Measurements from ENCODE around the gene CDC42SE1.
"Not testable (repeated sequence)": the region's sequence is repeated elsewhere in the genome, so short reads cannot be mapped to it uniquely, and the experiment has no call there.

CDC42SE1 gene, protein sequence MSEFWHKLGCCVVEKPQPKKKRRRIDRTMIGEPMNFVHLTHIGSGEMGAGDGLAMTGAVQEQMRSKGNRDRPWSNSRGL

DNA sequence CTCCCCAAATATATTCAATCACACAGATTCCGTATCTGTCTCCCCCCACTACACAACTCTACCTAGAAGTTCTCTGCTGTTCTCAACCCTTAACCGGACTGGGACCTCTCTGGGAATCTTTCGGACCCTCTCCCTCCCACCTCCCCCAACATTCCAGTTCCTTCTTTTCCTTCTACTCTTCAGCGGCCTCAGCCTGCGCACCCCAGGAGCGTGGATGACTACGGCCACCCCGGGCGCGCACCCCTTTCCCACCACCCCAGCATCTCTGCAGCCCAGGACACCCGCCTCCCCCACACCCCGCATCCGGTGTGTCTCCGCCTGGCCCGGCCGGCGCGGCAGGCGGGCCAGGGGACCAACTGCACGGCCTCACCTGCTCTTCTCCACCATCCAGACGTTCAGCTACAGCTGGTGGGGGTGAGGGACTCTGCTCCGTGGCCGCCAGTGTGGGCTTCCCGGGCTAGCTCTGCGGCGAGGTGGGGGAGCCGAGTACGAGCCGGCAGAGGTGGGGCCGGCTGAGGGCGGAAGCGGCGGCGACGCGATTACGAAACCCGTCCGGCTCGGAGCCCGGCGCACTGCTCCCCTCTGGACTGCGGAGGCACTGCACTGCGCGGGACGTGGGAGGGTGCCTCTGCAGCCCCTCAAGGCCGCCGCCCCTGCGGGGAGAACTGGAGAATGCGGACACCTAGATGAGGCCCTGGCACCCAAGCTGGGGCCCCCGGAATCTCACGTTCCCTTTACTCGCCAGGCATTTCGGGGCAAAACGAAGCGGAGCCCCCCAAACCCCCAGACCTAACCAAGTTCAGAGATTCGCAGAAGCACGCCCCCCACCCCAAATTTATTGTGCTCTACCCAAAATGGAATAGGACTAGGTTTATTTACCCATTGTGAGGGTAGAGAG, at the start of gene CDC42SE1:
TSS of gene CDC42SE1 (minus strand) at position 514 of the 898 bp plus-strand sequence. CDS start 3,892 bp downstream, outside the sequence.
- Mint-ChIP-seq H3K36me3 (peaks cover 23% of the 10 kb centered on the region), H3K9me3 (ENCODE audit: low read depth) (no peaks in the 10 kb centered on the region), H3K27me3 (no peaks in the 10 kb centered on the region), H3K4me1 (ENCODE audit: low read depth) (peaks cover 59% of the 10 kb centered on the region), H3K4me3 (peak within 1 kb of the TSS; percentile 98), H3K27ac (peak within 1 kb of the TSS; percentile 96)

DNA sequence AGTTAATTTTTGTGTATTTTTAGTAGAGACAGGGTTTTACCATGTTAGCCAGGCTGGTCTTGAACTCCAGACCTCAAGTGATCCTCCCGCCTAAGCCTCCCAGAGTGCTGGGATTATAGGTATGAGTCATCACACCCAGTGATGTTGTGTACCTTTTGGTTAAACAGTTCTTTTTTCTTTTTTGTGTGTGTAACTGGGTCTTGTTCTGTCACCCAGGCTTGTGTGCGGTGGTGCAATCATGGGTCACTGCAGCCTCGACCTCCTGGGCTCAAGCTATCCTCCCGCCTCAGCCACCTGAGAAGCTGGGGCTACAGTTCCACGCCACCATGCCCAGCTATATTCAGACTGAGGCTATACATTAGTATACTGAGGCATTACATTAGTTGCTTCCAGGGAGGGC, 48.9 kb upstream of the CDC42SE1 start:
- H3K9me3 Mint-ChIP-seq (ENCODE audit: low read depth) = no peaks in the 10 kb centered on the region
- H3K27me3 Mint-ChIP-seq = no peaks in the 10 kb centered on the region
- no peak overlapping the region for H3K27ac Mint-ChIP-seq
- peaks cover 4% of the 10 kb centered on the region for H3K36me3 Mint-ChIP-seq
- H3K4me1 Mint-ChIP-seq (ENCODE audit: low read depth) = no peaks in the 10 kb centered on the region
- no peak overlapping the region for H3K4me3 Mint-ChIP-seq

DNA sequence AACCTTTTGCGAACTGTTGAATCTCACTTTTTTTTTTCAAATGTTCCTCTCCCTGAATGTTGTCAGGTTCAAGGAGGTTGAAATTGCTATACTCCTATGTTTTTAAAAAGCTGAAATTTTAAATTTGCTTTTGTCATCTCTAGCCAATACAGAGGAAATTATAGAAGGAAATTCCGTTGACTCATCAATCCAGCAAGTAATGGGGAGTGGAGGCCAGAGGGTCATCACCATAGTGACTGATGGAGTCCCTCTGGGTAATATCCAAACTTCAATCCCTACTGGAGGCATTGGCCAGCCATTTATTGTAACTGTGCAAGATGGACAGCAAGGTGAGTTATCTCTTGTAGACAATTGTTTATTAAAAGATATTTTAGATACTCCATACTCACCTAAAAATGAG, 47.5 kb upstream of the CDC42SE1 start:
- Mint-ChIP-seq H3K4me3 (no peak overlapping the region), H3K27me3 (no peaks in the 10 kb centered on the region), H3K4me1 (ENCODE audit: low read depth) (no peaks in the 10 kb centered on the region), H3K9me3 (ENCODE audit: low read depth) (no peaks in the 10 kb centered on the region), H3K27ac (no peak overlapping the region), H3K36me3 (peaks cover 4% of the 10 kb centered on the region)

DNA sequence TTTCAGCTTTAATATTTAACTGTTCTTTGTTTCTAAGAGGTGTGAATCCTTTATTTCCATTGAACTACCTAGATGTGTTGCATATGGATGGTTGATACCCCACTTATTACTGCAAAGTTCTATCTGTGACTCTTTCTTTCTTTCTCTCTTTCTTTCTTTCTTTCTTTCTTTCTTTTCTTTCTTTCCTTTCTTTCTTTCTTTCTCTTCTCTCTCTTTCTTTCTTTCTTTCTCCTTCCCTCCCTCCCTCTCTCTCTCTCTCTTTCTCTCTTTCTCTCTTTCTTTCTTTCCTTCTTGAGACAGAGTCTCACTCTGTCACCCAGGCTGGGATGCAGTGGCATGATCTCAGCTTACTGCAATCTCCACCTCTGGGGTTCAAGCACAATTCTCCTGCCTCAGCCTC, 45.2 kb upstream of the CDC42SE1 start:
- Mint-ChIP-seq H3K27me3 (no peaks in the 10 kb centered on the region), H3K4me3 (no peak overlapping the region), H3K9me3 (ENCODE audit: low read depth) (no peaks in the 10 kb centered on the region), H3K4me1 (ENCODE audit: low read depth) (no peaks in the 10 kb centered on the region), H3K27ac (no peak overlapping the region), H3K36me3 (peaks cover 4% of the 10 kb centered on the region)

DNA sequence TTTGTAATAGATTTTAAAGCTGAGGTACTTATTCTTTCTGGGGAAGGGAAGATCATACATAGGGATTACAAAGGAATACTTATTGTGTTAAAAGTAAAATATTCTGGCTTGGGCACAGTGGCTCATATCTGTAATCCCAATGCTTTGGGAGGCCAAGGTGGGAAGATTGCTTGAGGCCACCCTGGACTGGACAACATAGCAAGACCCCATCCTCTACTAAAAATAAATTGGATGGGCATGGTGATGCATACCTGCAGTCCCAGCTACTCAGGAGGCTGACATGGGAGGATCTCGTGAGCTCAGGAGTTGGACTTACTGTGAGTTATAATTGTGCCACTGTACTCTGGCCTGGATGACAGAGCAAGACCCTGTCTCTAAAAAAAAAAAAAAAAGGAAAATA, 38.7 kb upstream of the CDC42SE1 start:
- Mint-ChIP-seq H3K9me3 (ENCODE audit: low read depth) (no peaks in the 10 kb centered on the region), H3K27me3 (no peaks in the 10 kb centered on the region), H3K27ac (no peak overlapping the region), H3K36me3 (peaks cover 3% of the 10 kb centered on the region), H3K4me1 (ENCODE audit: low read depth) (no peaks in the 10 kb centered on the region), H3K4me3 (no peak overlapping the region)

DNA sequence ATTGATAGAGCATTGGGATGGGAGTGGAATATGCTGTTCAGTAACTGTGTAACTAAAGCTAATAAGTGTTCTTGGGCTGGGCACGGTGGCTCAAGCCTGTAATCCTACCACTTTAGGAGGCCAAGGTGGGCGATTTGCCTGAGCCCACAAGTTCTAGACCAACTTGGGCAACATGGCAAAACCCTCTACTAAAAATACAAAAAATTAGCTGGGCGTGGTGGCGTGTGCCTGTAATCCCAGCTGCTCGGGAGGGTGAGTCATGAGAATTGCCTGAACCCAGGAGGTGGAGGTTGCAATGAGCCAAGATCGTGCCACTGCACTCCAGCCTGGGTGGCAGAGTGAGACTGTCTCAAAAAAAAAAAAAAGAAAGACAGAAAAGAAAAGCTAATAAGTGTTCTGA, 38.0 kb upstream of the CDC42SE1 start:
- not testable (repeated sequence) for H3K9me3 Mint-ChIP-seq (ENCODE audit: low read depth); H3K4me1 Mint-ChIP-seq (ENCODE audit: low read depth); H3K27me3 Mint-ChIP-seq; H3K36me3 Mint-ChIP-seq; H3K27ac Mint-ChIP-seq; H3K4me3 Mint-ChIP-seq

DNA sequence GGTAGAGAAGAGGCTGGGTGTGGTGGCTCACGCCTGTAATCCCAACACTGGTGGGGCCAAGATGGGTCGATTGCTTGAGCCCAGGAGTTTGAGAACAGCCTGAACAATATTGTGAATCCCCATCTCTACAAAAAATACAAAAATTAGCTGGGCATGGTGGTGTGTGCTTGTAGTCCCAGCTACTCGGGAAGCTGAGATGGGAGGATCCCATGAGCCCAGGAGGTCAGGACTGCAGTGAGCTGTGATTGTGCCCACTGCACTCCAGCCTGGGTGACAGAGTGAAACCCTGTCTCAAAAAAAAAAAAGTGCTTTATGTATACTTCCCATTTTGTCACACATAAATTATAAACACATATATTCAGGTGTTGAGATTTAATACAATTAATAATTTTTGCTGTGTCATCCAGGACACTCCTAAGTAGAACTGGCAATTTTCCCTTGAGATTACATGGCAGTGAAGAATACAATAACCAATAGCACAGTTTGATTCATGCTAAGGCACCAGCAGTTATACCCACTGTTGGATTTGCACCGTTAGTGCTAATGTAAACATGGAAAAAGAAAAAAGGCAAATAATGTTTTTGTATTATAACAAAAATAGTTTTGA, 26.6 kb upstream of the CDC42SE1 start:
- Mint-ChIP-seq H3K4me3 (no peak overlapping the region), H3K36me3 (no peaks in the 10 kb centered on the region)

DNA sequence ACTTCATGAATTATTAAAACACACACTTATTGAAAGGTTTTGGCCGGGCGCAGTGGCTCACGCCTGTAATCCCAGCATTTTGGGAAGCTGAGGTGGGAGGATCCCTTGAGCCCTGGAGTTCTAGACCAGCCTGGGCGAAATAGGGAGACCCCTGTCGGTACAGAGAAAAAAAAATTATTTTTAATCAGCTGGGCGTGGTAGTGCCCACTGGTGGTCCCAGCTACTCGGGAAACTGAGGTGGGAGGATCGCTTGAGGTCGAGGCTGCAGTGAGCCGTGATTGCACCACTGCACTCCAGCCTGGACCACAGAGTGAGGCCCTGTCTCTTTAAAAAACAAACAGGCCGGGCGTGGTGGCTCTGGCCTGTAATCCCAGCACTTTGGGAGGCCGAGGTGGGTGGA, 12.8 kb upstream of the CDC42SE1 start:
- no peaks in the 10 kb centered on the region for H3K9me3 Mint-ChIP-seq (ENCODE audit: low read depth)
- no peaks in the 10 kb centered on the region for H3K27me3 Mint-ChIP-seq
- peak overlapping the region; percentile 99 for H3K4me3 Mint-ChIP-seq
- H3K4me1 Mint-ChIP-seq (ENCODE audit: low read depth) = peaks cover 22% of the 10 kb centered on the region
- peaks cover 2% of the 10 kb centered on the region for H3K36me3 Mint-ChIP-seq
- H3K27ac Mint-ChIP-seq = peak overlapping the region; percentile 100

More for the DNA sequence above, 26.6 kb upstream of the CDC42SE1 start:
- Mint-ChIP-seq H3K9me3 (ENCODE audit: low read depth) (no peaks in the 10 kb centered on the region), H3K27ac (no peak overlapping the region), H3K27me3 (no peaks in the 10 kb centered on the region), H3K4me1 (ENCODE audit: low read depth) (no peaks in the 10 kb centered on the region)

DNA sequence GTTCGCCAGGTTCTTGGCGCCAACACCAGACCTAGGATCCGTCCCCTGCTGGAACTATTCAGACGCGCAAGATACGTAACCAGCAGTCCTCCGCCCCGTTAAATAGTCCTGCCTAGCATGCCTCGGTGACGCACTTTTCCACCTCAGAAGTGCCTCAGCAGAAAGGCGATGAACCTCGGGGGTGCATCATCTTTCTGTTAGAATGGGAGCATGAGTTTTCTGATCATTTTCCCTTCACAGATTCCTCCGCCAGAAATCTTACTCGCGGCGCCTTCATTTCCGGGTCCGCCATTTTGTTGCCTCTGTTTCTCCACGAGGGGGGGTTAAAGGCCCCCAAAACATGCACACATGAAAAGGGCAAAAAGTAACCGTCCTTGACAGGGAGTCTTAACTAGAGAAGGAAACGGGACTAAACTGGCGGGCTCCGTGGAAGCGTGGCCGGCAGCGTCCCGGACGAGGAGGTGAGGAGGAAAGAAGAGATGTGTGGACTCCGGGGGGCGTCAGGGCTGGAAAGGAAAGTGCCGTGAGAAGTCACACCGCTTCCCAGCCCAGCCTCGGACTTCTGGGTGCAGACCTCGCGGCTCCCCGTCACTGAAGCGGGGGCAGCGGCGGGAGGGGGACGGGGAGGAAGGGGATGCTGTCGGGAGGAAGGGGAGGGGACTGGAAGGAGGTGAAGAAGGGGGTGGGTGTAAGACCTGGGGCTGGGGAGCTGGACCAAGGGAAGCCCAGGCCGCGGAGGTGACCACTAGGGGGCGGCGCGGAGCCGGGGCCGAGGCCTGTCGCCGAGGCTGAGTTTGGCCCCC, 11.3 kb upstream of the CDC42SE1 start, which contains the start of gene GABPB2:
TSS of gene GABPB2 (plus strand) at position 288 of the 803 bp plus-strand sequence. CDS start 17,429 bp downstream, outside the sequence.
- Mint-ChIP-seq H3K27me3 (no peaks in the 10 kb centered on the region), H3K4me3 (peak within 1 kb of the TSS; percentile 99), H3K36me3 (peaks cover 2% of the 10 kb centered on the region), H3K4me1 (ENCODE audit: low read depth) (peaks cover 22% of the 10 kb centered on the region), H3K9me3 (ENCODE audit: low read depth) (no peaks in the 10 kb centered on the region), H3K27ac (peak within 1 kb of the TSS; percentile 100)

DNA sequence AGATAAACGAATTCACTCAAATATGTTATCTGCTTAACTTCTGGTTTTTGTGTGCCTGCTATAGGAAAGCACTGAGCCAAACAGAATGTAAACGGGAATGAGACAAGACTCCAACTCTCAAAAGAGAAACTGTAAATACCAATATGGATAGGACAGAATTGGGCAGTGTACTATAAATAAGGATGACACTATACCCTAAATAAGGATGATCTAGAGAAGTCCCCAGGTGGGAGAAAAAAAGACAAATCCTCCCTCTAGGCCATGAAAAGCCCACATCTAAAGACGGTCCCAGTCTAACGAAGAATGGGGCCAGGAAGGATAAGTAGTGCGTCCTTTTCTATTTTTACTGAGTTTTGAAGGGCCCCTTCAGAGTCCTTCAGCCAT, 9.7 kb upstream of the CDC42SE1 start:
- peak overlapping the region; percentile 99 for H3K4me3 Mint-ChIP-seq
- peaks cover 2% of the 10 kb centered on the region for H3K36me3 Mint-ChIP-seq
- H3K27ac Mint-ChIP-seq = peak overlapping the region; percentile 91
- H3K4me1 Mint-ChIP-seq (ENCODE audit: low read depth) = peaks cover 22% of the 10 kb centered on the region
- no peaks in the 10 kb centered on the region for H3K27me3 Mint-ChIP-seq
- H3K9me3 Mint-ChIP-seq (ENCODE audit: low read depth) = no peaks in the 10 kb centered on the region

DNA sequence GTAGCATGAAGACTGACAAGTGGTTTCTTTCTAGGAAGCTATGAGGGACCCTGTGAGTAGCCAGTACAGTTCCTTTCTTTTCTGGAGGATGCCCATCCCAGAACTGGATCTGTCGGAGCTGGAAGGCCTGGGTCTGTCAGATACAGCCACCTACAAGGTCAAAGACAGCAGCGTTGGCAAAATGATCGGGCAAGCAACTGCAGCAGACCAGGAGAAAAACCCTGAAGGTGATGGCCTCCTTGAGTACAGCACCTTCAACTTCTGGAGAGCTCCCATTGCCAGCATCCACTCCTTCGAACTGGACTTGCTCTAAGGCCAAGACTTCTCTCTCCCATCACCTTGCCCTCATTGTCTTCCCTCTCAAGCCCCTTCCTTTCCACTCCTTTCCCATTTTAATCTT, 7.8 kb upstream of the CDC42SE1 start:
- Mint-ChIP-seq H3K4me1 (ENCODE audit: low read depth) (peaks cover 17% of the 10 kb centered on the region), H3K27ac (peak overlapping the region; percentile 91), H3K4me3 (no peak overlapping the region), H3K36me3 (no peaks in the 10 kb centered on the region), H3K9me3 (ENCODE audit: low read depth) (no peaks in the 10 kb centered on the region), H3K27me3 (no peaks in the 10 kb centered on the region)

DNA sequence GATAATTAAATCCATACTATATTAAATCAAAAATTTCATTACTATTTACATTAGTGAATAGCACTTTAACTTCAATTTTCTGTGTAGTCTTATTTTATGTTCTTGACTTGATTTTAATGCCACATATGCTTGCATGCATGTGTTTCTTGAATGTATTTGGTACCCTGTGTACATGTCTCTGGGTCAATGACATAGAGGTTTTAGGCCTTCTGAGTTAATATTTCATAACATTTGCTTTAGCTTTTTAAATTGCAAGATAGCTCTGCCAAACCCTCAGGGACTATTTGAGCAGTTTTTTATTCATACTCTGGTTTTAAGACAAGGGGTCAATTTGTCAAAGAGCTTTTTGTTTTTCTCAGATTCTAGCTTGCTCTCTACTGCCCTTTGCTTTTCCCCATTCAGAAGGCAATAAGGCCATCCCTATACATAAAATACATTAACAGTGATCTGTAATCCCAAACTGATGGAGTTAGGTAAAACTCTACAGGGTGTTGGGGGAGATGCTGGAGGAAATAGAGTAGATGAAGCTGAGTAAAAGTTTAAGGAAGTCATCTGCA, 5.7 kb upstream of the CDC42SE1 start:
- no peak overlapping the region for H3K4me3 Mint-ChIP-seq
- H3K9me3 Mint-ChIP-seq (ENCODE audit: low read depth) = no peaks in the 10 kb centered on the region
- no peak overlapping the region for H3K27ac Mint-ChIP-seq
- peaks cover 27% of the 10 kb centered on the region for H3K4me1 Mint-ChIP-seq (ENCODE audit: low read depth)
- no peaks in the 10 kb centered on the region for H3K36me3 Mint-ChIP-seq
- no peaks in the 10 kb centered on the region for H3K27me3 Mint-ChIP-seq

DNA sequence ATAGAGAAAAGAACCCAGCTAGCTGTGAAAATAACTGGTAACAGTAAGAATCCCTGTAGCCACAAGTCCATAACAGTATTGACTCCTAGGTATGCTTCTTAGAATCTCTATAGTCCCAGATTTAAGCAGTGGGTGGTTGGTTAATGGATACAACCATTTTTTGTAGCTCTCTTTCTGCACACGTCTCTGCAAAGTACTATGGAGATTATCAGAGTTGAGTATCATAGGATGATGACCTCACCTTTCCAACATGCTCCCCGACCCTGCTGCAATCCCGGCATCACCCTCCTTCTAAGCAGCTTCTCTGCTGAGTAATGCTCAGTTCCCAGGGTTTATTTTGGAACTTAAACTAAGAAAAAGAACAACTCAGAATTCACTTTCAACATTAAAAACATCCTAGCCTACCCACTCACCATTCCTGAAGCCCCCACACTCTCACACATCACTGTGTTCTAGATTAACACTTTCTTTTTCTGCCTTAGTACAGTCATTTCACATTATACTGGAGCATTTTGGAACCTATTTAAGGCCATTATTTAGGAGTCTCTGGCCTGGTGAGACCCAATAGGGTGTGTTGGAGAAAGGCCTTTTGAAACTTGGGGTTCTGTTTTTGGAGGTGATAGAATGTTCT, 3.4 kb upstream of the CDC42SE1 start:
- no peaks in the 10 kb centered on the region for H3K27me3 Mint-ChIP-seq
- H3K4me3 Mint-ChIP-seq = no peak overlapping the region
- H3K27ac Mint-ChIP-seq = no peak overlapping the region
- no peaks in the 10 kb centered on the region for H3K9me3 Mint-ChIP-seq (ENCODE audit: low read depth)
- H3K36me3 Mint-ChIP-seq = peaks cover 3% of the 10 kb centered on the region
- peaks cover 27% of the 10 kb centered on the region for H3K4me1 Mint-ChIP-seq (ENCODE audit: low read depth)

DNA sequence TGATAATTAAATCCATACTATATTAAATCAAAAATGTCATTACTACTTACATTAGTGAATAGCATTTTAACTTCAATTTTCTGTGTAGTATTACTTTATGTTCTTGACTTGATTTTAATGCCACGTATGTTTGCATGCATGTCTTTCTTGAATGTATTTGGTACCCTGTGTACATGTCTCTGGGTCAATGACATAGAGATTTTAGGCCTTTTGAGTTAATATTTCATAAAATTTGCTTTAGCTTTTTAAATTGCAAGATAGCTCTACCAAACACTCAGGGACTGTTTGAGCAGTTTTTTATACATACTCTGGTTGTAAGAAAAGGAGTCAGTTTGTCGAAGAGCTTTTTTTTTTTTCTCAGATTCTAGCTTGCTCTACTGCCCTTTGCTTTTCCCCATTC, 2.3 kb upstream of the CDC42SE1 start:
- H3K27me3 Mint-ChIP-seq = no peaks in the 10 kb centered on the region
- H3K36me3 Mint-ChIP-seq = peaks cover 10% of the 10 kb centered on the region
- peaks cover 36% of the 10 kb centered on the region for H3K4me1 Mint-ChIP-seq (ENCODE audit: low read depth)
- H3K27ac Mint-ChIP-seq = peak overlapping the region; percentile 47
- H3K4me3 Mint-ChIP-seq = peak overlapping the region; percentile 2
- no peaks in the 10 kb centered on the region for H3K9me3 Mint-ChIP-seq (ENCODE audit: low read depth)
